DND-41 (cell line): ENCODE results near the gene TSSC4.

Experiments used
- EZH2 ChIP-seq: IDR thresholded peaks from 3 replicates; pipeline ENCODE4 v1.6.1; 2012; ENCODE audit warnings: borderline replicate concordance, low read depth, mild to moderate bottlenecking, moderate library complexity, low read length, inconsistent platforms; ENCODE audit not compliant: severe bottlenecking
- TF ChIP-seq, protein P1 (sequence below): IDR thresholded peaks from 2 replicates; pipeline ENCODE4 v1.5.1; 2012; ENCODE audit warnings: borderline replicate concordance, low read length, moderate library complexity, mild to moderate bottlenecking; ENCODE audit not compliant: poor library complexity, severe bottlenecking; ENCODE audit errors: extremely low read depth

DNA sequence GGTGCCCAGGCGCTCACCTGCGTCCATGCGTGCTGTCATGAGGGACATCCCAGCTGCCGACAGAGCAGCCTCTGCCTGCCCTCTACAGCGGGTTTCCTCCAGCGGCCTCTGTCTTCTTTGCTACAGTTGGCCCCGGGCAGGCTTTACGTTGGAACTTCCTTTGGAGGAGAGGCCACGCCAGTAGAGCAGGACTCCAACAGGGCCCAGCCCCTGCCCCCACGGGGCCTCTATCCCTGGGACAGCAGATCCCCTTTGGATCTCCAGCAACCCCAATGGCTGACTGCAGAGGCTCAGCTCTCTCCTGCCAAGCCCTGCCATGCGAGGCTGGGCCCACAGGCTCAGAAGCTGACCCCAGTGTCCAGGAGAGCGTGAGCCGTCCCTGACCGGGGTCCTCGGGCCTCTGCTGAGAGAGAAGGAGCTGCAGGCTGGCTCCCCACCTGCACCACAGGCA, 31.6 kb downstream of the TSSC4 start:
- TF ChIP-seq, protein P1, sequence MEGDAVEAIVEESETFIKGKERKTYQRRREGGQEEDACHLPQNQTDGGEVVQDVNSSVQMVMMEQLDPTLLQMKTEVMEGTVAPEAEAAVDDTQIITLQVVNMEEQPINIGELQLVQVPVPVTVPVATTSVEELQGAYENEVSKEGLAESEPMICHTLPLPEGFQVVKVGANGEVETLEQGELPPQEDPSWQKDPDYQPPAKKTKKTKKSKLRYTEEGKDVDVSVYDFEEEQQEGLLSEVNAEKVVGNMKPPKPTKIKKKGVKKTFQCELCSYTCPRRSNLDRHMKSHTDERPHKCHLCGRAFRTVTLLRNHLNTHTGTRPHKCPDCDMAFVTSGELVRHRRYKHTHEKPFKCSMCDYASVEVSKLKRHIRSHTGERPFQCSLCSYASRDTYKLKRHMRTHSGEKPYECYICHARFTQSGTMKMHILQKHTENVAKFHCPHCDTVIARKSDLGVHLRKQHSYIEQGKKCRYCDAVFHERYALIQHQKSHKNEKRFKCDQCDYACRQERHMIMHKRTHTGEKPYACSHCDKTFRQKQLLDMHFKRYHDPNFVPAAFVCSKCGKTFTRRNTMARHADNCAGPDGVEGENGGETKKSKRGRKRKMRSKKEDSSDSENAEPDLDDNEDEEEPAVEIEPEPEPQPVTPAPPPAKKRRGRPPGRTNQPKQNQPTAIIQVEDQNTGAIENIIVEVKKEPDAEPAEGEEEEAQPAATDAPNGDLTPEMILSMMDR = no peak
- TF ChIP-seq EZH2 = no peak
